ENCODE results near the gene S100A5.

Gene S100A5

DNA sequence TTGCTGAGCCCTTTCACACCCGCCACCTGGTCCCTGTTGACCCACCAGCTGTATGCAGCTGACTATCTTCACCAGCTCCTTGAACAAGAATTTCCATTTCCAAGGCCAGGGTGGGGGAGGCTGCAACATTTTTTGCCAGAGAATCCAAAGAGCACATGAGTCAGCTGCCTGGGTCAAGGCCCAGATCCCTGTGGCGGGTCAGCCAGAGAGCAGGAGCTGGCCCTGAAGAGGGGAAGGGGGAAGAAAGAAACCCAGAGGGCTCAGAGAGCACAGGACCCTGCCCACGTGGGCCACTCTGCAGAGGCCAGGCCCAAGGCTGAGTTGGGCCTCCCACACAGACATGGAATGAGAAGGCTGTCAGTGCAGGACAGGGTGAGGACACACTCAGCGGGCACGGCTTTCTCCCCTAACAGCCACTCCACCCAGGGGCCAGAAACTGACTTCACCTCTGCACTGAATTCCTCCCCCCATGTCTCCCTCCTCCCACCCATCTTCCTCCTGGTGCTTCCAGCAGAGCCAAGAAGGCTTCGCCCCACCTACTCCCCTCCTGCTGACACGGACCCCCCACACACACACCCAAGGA, 33.8 kb downstream of the S100A5 start:
- peak; percentile 52 for DNase-seq (ENCODE audit: low read depth)

DNA sequence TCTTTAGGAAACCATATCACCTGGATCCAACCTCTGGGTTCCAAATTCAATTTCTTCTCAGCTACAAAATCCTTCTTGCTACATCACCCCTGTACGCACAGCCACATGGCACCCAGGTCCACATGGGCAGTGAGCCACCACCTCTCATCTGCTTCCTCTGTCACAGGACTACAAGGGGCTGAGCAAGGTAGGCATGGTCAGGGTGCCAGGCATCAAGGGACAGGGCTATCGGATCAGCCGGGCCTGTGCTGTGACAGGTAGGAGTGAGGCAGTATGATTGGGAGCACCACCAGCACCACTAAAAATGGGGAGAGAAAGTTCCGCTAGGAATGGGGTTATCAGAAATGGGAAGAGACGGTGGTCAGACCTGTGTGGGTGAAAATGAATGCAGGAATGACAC, 34.3 kb downstream of the S100A5 start:
- DNase-seq (ENCODE audit: low read depth): no peak

DNA sequence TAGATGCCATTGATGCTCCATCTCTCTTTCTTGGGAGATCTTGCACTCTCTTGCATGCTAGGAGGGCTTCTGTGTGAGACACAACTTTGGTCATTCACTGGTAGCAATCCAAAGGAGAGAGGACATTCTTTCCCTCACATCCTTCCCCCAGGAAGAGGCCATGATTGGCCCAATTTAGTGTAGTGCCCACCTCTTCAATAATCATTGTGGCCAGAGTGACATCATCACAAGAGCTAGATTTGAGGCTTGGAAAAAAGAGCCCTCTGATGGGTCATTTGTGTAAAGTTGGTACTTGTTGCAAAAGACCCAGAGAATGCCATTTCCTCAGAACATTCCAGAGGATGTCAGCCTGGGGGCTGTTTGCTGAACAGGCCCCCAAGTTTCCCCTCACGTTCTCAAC, 35.2 kb downstream of the S100A5 start:
- no peak for DNase-seq (ENCODE audit: low read depth)

DNA sequence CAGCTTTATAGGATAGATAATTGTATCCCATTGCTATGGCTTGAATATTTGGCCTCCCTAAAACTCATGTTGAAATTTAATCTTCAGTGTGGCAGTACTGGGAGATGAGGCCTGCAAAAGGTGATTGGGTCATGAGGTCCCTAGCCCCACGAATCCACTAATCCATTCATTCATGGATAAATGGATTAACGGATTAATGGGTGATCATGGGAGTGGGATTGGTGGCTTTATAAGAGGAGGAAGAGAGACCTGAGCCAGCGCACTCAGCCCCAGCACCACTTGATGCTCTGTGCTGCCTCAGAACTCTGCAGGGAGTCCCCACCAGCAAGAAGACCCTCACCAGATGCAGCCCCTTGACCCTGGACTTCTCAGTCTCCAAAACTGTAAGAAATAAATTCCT, 37.0 kb downstream of the S100A5 start:
- no peak for DNase-seq (ENCODE audit: low read depth)

DNA sequence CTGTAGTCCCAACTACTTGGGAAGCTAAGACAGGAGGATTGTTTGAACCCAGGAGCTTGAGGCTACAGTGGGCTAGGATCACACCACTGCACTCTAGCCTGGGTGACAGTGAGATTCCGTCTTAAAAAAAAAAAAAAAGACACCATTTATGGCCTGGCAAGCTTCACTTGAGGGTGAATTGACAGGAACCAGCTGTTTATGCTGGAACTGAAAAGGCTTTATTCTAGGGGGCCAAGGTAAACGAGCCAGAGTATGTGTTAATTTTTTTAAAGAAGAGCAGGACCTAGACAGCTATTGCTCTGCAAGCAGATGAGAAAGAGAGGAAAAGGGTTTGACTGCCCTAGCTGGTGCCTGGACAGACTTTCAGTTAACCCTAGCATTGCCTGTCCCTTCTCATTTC, 42.0 kb downstream of the S100A5 start:
- no peak for DNase-seq (ENCODE audit: low read depth)

DNA sequence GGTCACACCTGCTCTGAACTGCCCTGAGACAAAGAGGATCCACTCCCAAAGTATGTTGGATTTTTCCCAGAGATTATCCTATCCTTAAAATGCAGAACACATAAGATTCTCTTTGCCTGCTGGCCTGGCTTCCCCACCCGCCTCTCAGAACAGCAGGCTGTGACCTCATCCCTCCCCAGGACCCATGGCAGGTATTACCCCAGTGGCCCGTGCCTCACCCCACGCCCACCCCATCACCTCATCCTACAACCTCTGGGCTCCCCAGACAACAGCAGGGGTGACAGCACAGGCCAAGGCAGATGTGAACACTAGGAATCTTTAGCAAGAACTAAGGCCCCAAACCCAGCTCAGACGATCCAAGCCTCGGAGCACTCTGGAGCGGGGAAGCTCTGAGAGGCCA, 45.2 kb downstream of the S100A5 start:
- DNase-seq (ENCODE audit: low read depth): no peak

DNA sequence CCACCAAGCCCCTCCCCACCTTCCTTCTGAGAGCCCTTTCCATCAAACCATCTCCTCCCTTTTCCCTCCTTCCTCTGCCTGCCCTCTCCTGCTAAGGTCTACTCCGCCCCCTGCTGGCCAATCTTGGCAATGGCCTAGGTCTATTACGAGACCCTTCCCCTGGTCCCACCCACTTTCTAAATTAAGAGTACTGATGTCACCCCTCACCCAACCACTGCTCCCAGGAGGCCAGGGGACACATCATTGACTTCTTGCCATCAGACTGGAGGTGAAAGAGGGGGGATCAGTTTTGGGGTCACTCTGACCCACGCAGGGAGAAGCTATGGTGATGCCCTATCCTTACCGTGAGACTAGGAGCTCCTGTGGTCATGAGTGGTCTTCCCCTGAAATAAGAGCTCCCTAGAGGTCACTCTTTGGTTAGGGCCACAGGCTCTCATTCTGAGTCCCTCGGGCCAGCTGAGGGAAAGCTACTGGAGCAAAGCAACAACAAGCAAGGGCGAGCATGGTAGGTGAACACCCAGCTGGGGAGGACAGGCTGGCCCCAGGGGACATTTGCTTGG, 45.7 kb downstream of the S100A5 start:
- DNase-seq (ENCODE audit: low read depth): no peak

DNA sequence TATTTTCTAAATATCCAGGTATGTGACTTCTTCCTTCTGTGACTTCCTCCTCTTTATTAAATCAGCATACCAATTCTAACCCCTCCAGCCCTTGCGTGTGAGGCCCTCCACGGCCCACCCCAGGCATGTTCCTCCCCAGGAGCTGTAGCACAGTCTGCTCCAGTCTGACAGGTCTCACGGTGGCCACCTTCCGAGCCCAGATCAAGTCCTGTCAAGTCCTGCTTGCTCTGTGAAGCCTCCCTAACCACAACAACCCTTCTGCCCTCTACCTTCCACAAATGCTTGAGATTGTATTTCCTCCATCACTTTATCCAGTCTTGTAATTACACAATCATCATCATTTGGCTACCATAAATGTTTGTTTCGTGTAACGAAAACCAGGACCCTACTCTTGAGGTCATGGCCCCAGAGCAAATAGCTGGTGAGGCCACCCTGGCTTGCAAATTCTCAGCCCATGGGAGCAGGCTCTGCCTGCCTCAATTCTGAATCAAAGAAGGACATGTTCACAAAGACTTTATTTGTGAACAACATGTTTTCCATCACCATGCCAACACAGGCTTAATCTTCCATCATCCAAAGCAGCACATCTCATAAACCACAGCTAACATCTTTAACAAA, 47.3 kb downstream of the S100A5 start:
- no peak for DNase-seq (ENCODE audit: low read depth)

DNA sequence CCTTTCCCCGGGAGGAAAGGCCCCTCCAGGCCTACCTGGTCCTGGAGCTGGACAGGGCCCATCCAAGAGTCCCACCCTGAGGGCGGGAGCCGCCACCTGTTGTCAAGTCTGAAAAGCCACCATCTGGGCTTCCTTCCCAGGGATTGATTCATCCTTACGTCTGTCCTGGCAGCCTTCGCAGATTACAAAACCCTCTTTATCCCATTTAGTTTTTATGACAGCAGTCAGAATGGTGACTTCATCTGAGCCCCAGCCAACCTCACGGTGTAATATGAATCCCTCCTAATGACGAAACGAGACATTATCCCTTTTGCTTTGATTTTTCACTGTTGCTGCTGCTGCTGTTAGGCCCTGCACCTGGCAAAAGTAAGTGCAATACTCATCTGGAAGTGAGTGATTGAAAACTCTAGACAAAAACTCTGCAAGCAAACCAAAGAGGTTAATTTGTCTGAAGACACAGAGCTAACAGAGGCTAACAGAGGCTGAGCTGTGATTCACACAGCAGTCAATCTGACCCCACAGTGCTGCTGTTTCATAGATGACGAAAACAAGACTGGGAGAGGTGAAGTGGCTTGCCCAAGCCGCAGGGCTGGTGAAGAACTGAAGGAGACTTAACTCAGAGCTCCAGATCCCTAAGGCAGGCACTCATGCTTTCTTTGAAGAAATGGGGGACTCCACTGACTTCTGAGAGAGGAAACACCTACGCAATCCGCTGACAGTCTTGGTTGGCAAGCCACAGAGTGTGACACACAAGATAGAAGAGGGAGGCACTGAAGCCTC, 50.3 kb downstream of the S100A5 start:
- DNase-seq (ENCODE audit: low read depth): no peak

DNA sequence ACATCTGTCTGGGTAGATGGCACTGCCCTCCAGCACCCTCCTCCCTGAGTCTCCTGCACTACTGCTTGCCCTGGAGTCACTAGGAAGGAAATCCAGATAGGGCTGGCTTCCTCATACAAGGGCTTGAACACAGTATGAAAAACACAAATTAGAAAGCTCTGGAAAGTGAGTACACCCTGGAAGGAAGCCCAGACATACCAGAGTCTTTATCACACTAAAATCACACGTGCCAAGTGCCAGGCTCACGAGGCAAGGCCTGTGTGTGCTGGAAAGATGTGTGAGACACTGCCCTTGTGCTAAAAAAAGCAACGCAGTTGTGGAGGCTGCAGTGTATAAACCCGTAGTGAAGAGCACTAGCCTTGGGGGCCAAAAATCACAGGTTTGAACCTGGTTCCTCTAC, 52.0 kb downstream of the S100A5 start:
- no peak for DNase-seq (ENCODE audit: low read depth)

DNA sequence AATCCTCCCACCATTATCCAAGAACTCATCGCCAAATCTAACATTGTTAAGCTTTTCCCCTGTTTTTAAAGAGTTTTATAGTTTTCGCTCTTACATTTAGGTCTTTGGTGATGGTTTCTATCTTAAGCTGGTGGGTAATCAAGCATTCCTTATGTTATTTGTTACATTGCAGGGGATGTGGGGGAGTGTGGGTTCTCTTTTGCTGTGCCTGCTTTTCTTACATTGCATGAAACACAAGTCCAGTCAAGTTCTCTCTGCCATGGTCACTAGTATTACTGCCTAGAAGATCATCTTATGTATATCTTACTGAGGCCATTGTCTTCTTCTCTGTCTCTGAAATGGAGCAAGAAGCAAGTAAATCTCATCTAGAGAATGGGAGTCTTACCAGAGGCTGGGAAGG, 53.0 kb downstream of the S100A5 start:
- no peak for DNase-seq (ENCODE audit: low read depth)

Measured in HS-27A (cell line).